Neural cell (in vitro differentiated cells): Measurements from ENCODE around the gene USP3.

Source experiments
- CTCF ChIP-seq: fragments of 450-650 bp; IDR thresholded peaks from 2 replicates; pipeline ENCODE4 v1.5.1; 2014; ENCODE audit warnings: antibody characterized with exemption, mild to moderate bottlenecking, moderate library complexity; ENCODE audit not compliant: poor library complexity, severe bottlenecking
- EZH2 ChIP-seq: fragments of 200-600, 300-800 bp; shearing (Covaris generic), sonication (generic); IDR thresholded peaks from 2 replicates; pipeline ENCODE4 v1.6.1; 2014; ENCODE audit warnings: antibody characterized with exemption, low read length, borderline replicate concordance, mild to moderate bottlenecking; ENCODE audit not compliant: insufficient read depth, poor library complexity, severe bottlenecking
- MXI1 ChIP-seq: fragments of 450-650 bp; conservative IDR thresholded peaks from 2 replicates; pipeline ENCODE4 v1.6.1; 2014; ENCODE audit warnings: antibody characterized with exemption, mild to moderate bottlenecking; ENCODE audit not compliant: poor library complexity, severe bottlenecking
- RAD21 ChIP-seq: fragments of 450-650 bp; conservative IDR thresholded peaks from 2 replicates; pipeline ENCODE4 v1.6.1; 2014; ENCODE audit warnings: antibody characterized with exemption, mild to moderate bottlenecking, moderate library complexity
- SMC3 ChIP-seq: fragments of 450-650 bp; conservative IDR thresholded peaks from 2 replicates; pipeline ENCODE4 v1.6.1; 2014; ENCODE audit warnings: antibody characterized with exemption, mild to moderate bottlenecking, moderate library complexity; ENCODE audit not compliant: poor library complexity
- TAF1 ChIP-seq: IDR thresholded peaks from 2 replicates; pipeline ENCODE4 v1.6.1; 2012; ENCODE audit warnings: low read depth
- TF ChIP-seq, protein P1 (sequence below): IDR thresholded peaks from 2 replicates; pipeline ENCODE4 v1.6.1; 2012; ENCODE audit warnings: borderline replicate concordance

- TF ChIP-seq CTCF (no peak), EZH2 (no peak), SMC3 (no peak), MXI1 (no peak), TAF1 (no peak), RAD21 (no peak)
- TF ChIP-seq, protein P1, sequence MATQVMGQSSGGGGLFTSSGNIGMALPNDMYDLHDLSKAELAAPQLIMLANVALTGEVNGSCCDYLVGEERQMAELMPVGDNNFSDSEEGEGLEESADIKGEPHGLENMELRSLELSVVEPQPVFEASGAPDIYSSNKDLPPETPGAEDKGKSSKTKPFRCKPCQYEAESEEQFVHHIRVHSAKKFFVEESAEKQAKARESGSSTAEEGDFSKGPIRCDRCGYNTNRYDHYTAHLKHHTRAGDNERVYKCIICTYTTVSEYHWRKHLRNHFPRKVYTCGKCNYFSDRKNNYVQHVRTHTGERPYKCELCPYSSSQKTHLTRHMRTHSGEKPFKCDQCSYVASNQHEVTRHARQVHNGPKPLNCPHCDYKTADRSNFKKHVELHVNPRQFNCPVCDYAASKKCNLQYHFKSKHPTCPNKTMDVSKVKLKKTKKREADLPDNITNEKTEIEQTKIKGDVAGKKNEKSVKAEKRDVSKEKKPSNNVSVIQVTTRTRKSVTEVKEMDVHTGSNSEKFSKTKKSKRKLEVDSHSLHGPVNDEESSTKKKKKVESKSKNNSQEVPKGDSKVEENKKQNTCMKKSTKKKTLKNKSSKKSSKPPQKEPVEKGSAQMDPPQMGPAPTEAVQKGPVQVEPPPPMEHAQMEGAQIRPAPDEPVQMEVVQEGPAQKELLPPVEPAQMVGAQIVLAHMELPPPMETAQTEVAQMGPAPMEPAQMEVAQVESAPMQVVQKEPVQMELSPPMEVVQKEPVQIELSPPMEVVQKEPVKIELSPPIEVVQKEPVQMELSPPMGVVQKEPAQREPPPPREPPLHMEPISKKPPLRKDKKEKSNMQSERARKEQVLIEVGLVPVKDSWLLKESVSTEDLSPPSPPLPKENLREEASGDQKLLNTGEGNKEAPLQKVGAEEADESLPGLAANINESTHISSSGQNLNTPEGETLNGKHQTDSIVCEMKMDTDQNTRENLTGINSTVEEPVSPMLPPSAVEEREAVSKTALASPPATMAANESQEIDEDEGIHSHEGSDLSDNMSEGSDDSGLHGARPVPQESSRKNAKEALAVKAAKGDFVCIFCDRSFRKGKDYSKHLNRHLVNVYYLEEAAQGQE: no peak
Measured at GRCh38 chr15:63598473-63599400, 94.3 kb downstream of the USP3 start.
